ENCODE measurements around the gene FSD1. TPM values are rescaled to one million over a fixed set of nuclear protein-coding genes. Genes with fewer than 3 reads are reported as not detected.

Gene FSD1
- total and polyA plus RNA-seq, 10 donors = 0.80 to 6.6 (median 2.2) TPM

GRCh38 chr19:4297901-4298809 lies 6.2 kb upstream of the FSD1 start:
- Histone ChIP-seq H3K27ac (no peak overlapping the region), H3K36me3 (no peaks in the 10 kb centered on the region), H3K4me3 (no peak overlapping the region), H3K9me3 (no peaks in the 10 kb centered on the region), H3K4me1 (peaks cover 0 to 5% (median 0%) of the 10 kb centered on the region in 6 donors), H3K27me3 (replicated peaks in 1 of 7) (peaks cover 0 to 43% (median 0%) of the 10 kb centered on the region in 7 donors)
- DNase-seq = no peak
- intact Hi-C loops (cut with DNase I; ENCODE audit: low total_unique reads) = no loop called here
- WGBS, 5 donors = 72 to 82% (median 81%) methylated on average over 19 to 27 of the region's 27 CpGs
- no peak for TF ChIP-seq CTCF (IDR thresholded peaks at IDR 0.05 in 8 of 11, conservative IDR thresholded peaks at IDR 0.05 in 3 of 11)
- TF ChIP-seq POLR2A (IDR thresholded peaks at IDR 0.05) = no peak

GRCh38 chr19:4298810-4299550 lies 5.4 kb upstream of the FSD1 start:
- no peaks in the 10 kb centered on the region for H3K36me3 ChIP-seq
- H3K4me1 ChIP-seq = peaks cover 0 to 11% (median 0%) of the 10 kb centered on the region in 6 donors
- H3K9me3 ChIP-seq = no peaks in the 10 kb centered on the region
- H3K4me3 ChIP-seq = no peak overlapping the region
- TF ChIP-seq POLR2AphosphoS5 (IDR thresholded peaks at IDR 0.05) (no peak), CTCF (IDR thresholded peaks at IDR 0.05 in 8 of 11, conservative IDR thresholded peaks at IDR 0.05 in 3 of 11) (no peak), POLR2A (IDR thresholded peaks at IDR 0.05) (no peak)
- intact Hi-C loops (cut with DNase I; ENCODE audit: low total_unique reads) = no loop called here
- H3K27ac ChIP-seq = no peak overlapping the region
- no peak for DNase-seq
- WGBS, 5 donors = 75 to 92% (median 78%) methylated on average over 7 to 8 of the region's 8 CpGs
- peaks cover 0 to 42% (median 4%) of the 10 kb centered on the region in 7 donors for H3K27me3 ChIP-seq (replicated peaks in 1 of 7)

- H3K4me3 ChIP-seq = no peak overlapping the region
- no peak for TF ChIP-seq POLR2AphosphoS5 (IDR thresholded peaks at IDR 0.05)
- TF ChIP-seq CTCF (IDR thresholded peaks at IDR 0.05 in 8 of 11, conservative IDR thresholded peaks at IDR 0.05 in 3 of 11) = no peak
- no peak for TF ChIP-seq POLR2A (IDR thresholded peaks at IDR 0.05)
- 77 to 93% (median 81%) methylated on average over 3 of the region's 3 CpGs for WGBS, 5 donors
- H3K4me1 ChIP-seq = peaks cover 0 to 26% (median 8%) of the 10 kb centered on the region in 6 donors
- H3K27ac ChIP-seq = no peak overlapping the region
- H3K9me3 ChIP-seq = no peaks in the 10 kb centered on the region
- DNase-seq = no peak
- intact Hi-C loops (cut with DNase I; ENCODE audit: low total_unique reads) = no loop called here
- H3K36me3 ChIP-seq = no peaks in the 10 kb centered on the region
- H3K27me3 ChIP-seq (replicated peaks in 1 of 7) = peaks cover 0 to 44% (median 17%) of the 10 kb centered on the region in 7 donors
These were observed 3.8 kb upstream of the FSD1 start for GRCh38 chr19:4300589-4300988.

Measured in spleen (tissue), 11 donors.